Transverse colon (tissue), 4 donors: Measurements from ENCODE around the gene CLPSL1. TPM values are rescaled to one million over a fixed set of nuclear protein-coding genes. Genes with fewer than 3 reads are reported as not detected.

Source experiments
- DNase-seq: peaks from one replicate; pipeline ENCODE4 v3.0.0-alpha.2; 2019
- H3K27ac ChIP-seq, 4 donors: fragments of 200-600 bp; sonication (generic); 2 replicates each; pipeline ENCODE4 v1.5.1; 2016 to 2018; ENCODE audit warnings: inconsistent platforms in 4 of 4
- H3K27me3 ChIP-seq: fragments of 200-600 bp; sonication (generic); 2 replicates; pipeline ENCODE4 v1.5.1; 2017; ENCODE audit warnings: inconsistent platforms
- H3K36me3 ChIP-seq, 4 donors: fragments of 200-600 bp; sonication (generic); 2 replicates each; pipeline ENCODE4 v1.5.1; 2017 to 2019; ENCODE audit warnings: inconsistent platforms in 4 of 4
- H3K4me1 ChIP-seq, 4 donors: fragments of 200-600 bp; sonication (generic); 2 replicates each; pipeline ENCODE4 v1.5.1; 2017 to 2020; ENCODE audit warnings: inconsistent platforms in 4 of 4
- H3K4me3 ChIP-seq, 4 donors: fragments of 200-600 bp; sonication (generic); 1 replicate in 1 of 4; 2 replicates in 3 of 4; pipeline versions ENCODE4 v1.5.1 to v1.6.1; 2017 to 2019; ENCODE audit warnings: inconsistent platforms in 4 of 4
- H3K9me3 ChIP-seq, 2 donors: fragments of 200-600 bp; sonication (generic); 2 replicates each; pipeline ENCODE4 v1.5.1; 2017 to 2019; ENCODE audit warnings: inconsistent platforms in 2 of 2
- CTCF ChIP-seq, 5 experiments: fragments of 200-600 bp in 3 of 5; fragments of 450-650 bp in 2 of 5; sonication (generic) in 3 of 5; IDR thresholded peaks; 1 replicate in 2 of 5; 2 replicates in 3 of 5; pipeline ENCODE4 v1.5.1; 2016 to 2017; ENCODE audit warnings: antibody characterized with exemption in 5 of 5, inconsistent platforms in 3 of 5, mild to moderate bottlenecking in 2 of 5, moderate library complexity in 1 of 5
- EP300 ChIP-seq: sonication (generic); formaldehyde crosslinking; IDR thresholded peaks from one replicate; pipeline ENCODE4 v1.6.1; 2017; ENCODE audit warnings: antibody characterized with exemption, low read depth
- POLR2A ChIP-seq: fragments of 450-650 bp; IDR thresholded peaks from one replicate; pipeline ENCODE4 v1.6.1; 2016; ENCODE audit warnings: antibody characterized with exemption, mild to moderate bottlenecking, moderate library complexity
- POLR2AphosphoS5 ChIP-seq, 3 donors: sonication (generic); formaldehyde crosslinking; IDR thresholded peaks; one replicate each; pipeline ENCODE4 v1.6.1; 2016; ENCODE audit warnings: antibody characterized with exemption in 3 of 3
- WGBS, 2 donors: methylation state at CpG; one replicate each; pipeline ENCODE4 v1.1.5; 2018; ENCODE audit warnings: low coverage in 1 of 2; 5-methylcytosine and 5-hydroxymethylcytosine counted together
- in situ Hi-C, 4 donors: fragments of 200-750 bp; cut with MboI; loops; one replicate each; pipeline versions ENCODE4 v1.15.0 to v1.15.1; 2017; ENCODE audit warnings: low sequenced_read_pairs in 3 of 4, low pct_ligation_motif_present in 1 of 4, low pct_unique_long_range_greater_than_20kb in 1 of 4
- intact Hi-C: fragments of 100-400 bp; cut with DNase I; formaldehyde crosslinking; loops from one replicate; pipeline ENCODE4 v1.15.1; 2023; ENCODE audit warnings: low total_unique reads
- total RNA-seq, 4 donors: library from RNA; depleted of rRNA; stranded (reverse); fragments of >200 nt; gene quantifications; one replicate each; pipeline ENCODE4 v1.1.0, GENCODE V29; 2016

CLPSL1 gene
- total RNA-seq, 4 donors from 2014 or later, result not detected

DNA sequence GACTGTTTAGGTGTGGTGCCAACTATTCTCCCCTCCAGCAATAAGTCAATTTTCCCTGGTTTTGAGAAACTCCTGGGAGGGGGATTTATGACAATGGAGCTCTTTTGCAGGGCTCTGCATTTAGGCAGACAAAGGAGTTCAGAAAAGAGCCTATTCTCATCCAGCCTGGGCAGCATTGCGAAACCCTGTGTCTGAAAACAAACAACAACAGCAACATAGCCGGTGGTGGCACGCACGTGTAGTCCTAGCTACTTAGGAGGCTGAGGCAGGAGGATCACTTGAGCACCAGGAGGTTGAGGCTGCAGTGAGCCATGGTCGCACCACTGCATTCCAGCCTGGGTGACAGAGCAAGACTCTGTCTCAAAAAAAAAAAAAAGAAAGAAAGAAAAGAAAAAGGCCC is 9.9 kb downstream of the CLPSL1 start:
- 76 to 84% methylated on average over 4 to 5 of the region's 5 CpGs for WGBS, 2 donors
- TF ChIP-seq EP300 (no peak), CTCF (IDR thresholded peaks at IDR 0.05) (no peak), POLR2AphosphoS5 (IDR thresholded peaks at IDR 0.05) (no peak), POLR2A (no peak)
- H3K27me3 ChIP-seq, result peaks cover 53% of the 10 kb centered on the region
- no peak overlapping the region for H3K27ac ChIP-seq
- no peak overlapping the region for H3K4me3 ChIP-seq
- DNase-seq, result no peak
- in situ Hi-C loops (loop anchor here in 1 of 4 donors (25.0 kb wide), 1 partner anchor 1822 kb away; no protein-coding TSS in a partner anchor), intact Hi-C loops (no loop called here)
- H3K36me3 ChIP-seq, result no peaks in the 10 kb centered on the region
- no peaks in the 10 kb centered on the region for H3K4me1 ChIP-seq
- no peaks in the 10 kb centered on the region for H3K9me3 ChIP-seq

DNA sequence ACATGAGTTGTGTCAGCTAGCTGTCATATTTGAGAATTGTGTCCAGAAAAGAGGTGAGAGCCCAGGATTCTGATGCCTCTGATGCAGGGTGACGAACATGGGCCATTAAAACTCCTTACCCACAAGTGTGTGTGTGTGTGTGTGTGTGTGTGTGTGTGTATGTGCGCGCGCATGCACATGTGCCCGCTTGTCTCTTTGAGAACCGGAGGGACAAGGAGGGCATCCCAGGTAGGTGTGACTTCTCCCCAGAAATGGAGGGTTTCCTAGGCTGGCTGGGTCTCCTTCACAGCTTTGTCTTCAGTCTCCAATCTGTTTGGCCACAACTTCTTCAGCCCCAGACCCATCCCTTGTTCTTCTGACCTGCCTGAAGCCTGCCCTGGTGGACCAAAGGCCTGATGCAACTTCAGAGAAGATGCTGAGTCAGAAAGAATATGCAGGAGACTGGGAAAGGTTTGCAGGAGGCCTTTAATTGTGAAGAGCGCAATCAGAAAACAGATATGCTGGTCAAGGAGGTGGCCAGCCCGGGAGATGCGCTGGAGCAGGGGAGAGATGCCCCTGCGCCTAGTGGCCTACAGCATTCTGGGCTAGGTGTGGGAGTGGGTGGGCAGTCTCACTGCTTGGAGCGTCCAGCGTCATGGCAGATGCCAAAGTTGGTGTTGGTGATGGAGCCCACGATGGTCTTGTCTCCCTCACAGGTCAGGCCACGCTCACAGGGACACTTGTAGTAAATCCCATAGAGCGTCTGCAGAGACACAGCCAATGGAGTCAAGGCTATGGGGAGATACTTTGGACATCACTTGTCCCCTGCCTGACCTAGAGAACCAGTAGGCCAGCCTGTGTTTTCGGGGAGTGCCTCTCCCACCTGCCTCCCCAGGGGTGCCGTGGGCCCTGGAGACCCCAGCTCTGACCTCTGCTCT is 14.0 kb downstream of the CLPSL1 start:
- H3K27ac ChIP-seq, result no peak overlapping the region
- H3K9me3 ChIP-seq, result no peaks in the 10 kb centered on the region
- intact Hi-C loops (no loop called here), in situ Hi-C loops (loop anchor here in 1 of 4 donors (25.0 kb wide), 1 partner anchor 1818 kb away; no protein-coding TSS in a partner anchor)
- DNase-seq, result no peak
- H3K4me1 ChIP-seq, result no peaks in the 10 kb centered on the region
- peaks cover 14% of the 10 kb centered on the region for H3K27me3 ChIP-seq
- WGBS, 2 donors, result 89 to 91% methylated on average over 10 to 17 of the region's 17 CpGs
- TF ChIP-seq CTCF (IDR thresholded peaks at IDR 0.05), result no peak
- no peak for TF ChIP-seq EP300
- TF ChIP-seq POLR2A, result no peak
- no peak for TF ChIP-seq POLR2AphosphoS5 (IDR thresholded peaks at IDR 0.05)
- no peak overlapping the region for H3K4me3 ChIP-seq
- no peaks in the 10 kb centered on the region for H3K36me3 ChIP-seq

GRCh38 chr6:35795453-35796071 is 14.7 kb downstream of the CLPSL1 start:
- no peak for DNase-seq
- in situ Hi-C loops (loop anchor here in 1 of 4 donors (25.0 kb wide), 1 partner anchor 1817 kb away; no protein-coding TSS in a partner anchor), intact Hi-C loops (no loop called here)
- TF ChIP-seq CTCF (IDR thresholded peaks at IDR 0.05) (no peak), POLR2A (no peak), POLR2AphosphoS5 (IDR thresholded peaks at IDR 0.05) (no peak), EP300 (no peak)
- Histone ChIP-seq H3K4me3 (no peak overlapping the region), H3K27ac (no peak overlapping the region), H3K36me3 (no peaks in the 10 kb centered on the region), H3K9me3 (no peaks in the 10 kb centered on the region), H3K27me3 (peaks cover 10% of the 10 kb centered on the region), H3K4me1 (no peaks in the 10 kb centered on the region)
- WGBS, 2 donors, result 81 to 83% methylated on average over 7 to 11 of the region's 11 CpGs

DNA sequence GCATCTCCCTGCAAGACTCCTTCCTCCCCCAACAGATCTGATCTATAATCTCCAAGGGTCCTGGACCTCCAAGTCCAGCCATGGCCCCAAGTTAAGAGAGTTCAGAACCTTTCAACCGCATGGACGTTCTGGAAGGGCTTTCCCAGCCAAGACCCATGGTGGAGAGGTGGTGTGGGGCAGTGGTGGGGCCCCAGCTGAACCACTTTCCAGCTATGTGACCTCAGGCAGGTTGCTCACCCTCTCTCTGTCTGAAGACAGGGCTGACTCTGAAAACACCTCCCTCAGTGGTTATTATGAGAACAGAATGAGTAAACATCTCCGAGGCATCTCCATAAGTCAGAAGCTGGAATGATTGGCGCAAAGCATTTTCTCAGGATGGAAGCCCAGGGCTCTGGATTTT is 15.4 kb downstream of the CLPSL1 start:
- no peak for DNase-seq
- intact Hi-C loops, result no loop called here
- TF ChIP-seq POLR2AphosphoS5 (IDR thresholded peaks at IDR 0.05), result no peak
- Histone ChIP-seq H3K27ac (no peak overlapping the region), H3K36me3 (no peaks in the 10 kb centered on the region), H3K27me3 (peaks cover 10% of the 10 kb centered on the region), H3K9me3 (no peaks in the 10 kb centered on the region), H3K4me3 (no peak overlapping the region), H3K4me1 (no peaks in the 10 kb centered on the region)
- in situ Hi-C loops, result loop anchor here in 1 of 4 donors (25.0 kb wide), 1 partner anchor 1816 kb away; no protein-coding TSS in a partner anchor
- WGBS, 2 donors, result 60 to 75% methylated on average over 3 to 4 of the region's 4 CpGs
